ENCODE data around the gene OR4S2. TPM values are rescaled to one million over a fixed set of nuclear protein-coding genes. Genes with fewer than 3 reads are reported as not detected.

OR4S2 gene
- polyA plus RNA-seq, 1 donor (not counting 4 experiments of a cell fraction or from before 2014, with no cell fraction given) = not detected

GRCh38 chr11:55652560-55652959, 4.4 kb downstream of the OR4S2 start:
- Histone ChIP-seq H3K27ac (ENCODE audit: control insufficient read depth, insufficient read depth, low read length) (no peak overlapping the region), H3K9me3 (ENCODE audit: control insufficient read depth, low read depth, low read length) (no peaks in the 10 kb centered on the region), H2AFZ (ENCODE audit: control insufficient read depth, low read length) (no peak overlapping the region), H4K20me1 (ENCODE audit: control insufficient read depth, extremely low read depth, insufficient read depth, low read length) (no peaks in the 10 kb centered on the region), H3K4me2 (ENCODE audit: control insufficient read depth, extremely low read depth, insufficient read depth, low read depth, low read length) (no peak overlapping the region), H3K4me1 (ENCODE audit: control insufficient read depth, extremely low read depth, insufficient read depth, low read length) (no peaks in the 10 kb centered on the region), H3K27me3 (ENCODE audit: control insufficient read depth, extremely low read depth, insufficient read depth, low read length) (no peaks in the 10 kb centered on the region), H3K4me3 (ENCODE audit: control insufficient read depth in 2 of 3, extremely low read depth in 1 of 3, insufficient read depth in 2 of 3, low read depth in 1 of 3, low read length in 3 of 3) (no peak overlapping the region), H3K36me3 (ENCODE audit: control insufficient read depth in 2 of 2, extremely low read depth in 1 of 2, insufficient read depth in 2 of 2, low read length in 2 of 2) (no peaks in the 10 kb centered on the region), H3K9me1 (ENCODE audit: control insufficient read depth, extremely low read depth, insufficient read depth, low read length) (no peaks in the 10 kb centered on the region), H3K9ac (ENCODE audit: control insufficient read depth, extremely low read depth, insufficient read depth, low read length) (no peak overlapping the region), H3K79me2 (ENCODE audit: control insufficient read depth, insufficient read depth, low read length) (no peaks in the 10 kb centered on the region)
- dilution Hi-C loops (cut with MboI; ENCODE audit: extremely low pct_ligation_motif_present, low sequenced_read_pairs) = no loop called here
- TF ChIP-seq CTCF (optimal IDR thresholded peaks at IDR 0.05 in 1 of 3, IDR thresholded peaks at IDR 0.05 in 1 of 3, conservative IDR thresholded peaks at IDR 0.05 in 1 of 3; ENCODE audit: extremely low read depth in 1 of 3, insufficient read depth in 2 of 3, low read length in 3 of 3) = no peak
- TF ChIP-seq EZH2 (IDR thresholded peaks at IDR 0.05; ENCODE audit: low read length) = no peak
- FAIRE-seq = no peak
- no peak for DNase-seq (ENCODE audit: low read depth, low spot score)

- no peak overlapping the region for H3K9ac ChIP-seq (ENCODE audit: control insufficient read depth, extremely low read depth, insufficient read depth, low read length)
- FAIRE-seq (no peak), DNase-seq (ENCODE audit: low read depth, low spot score) (no peak)
- no peak overlapping the region for H3K27ac ChIP-seq (ENCODE audit: control insufficient read depth, insufficient read depth, low read length)
- no peaks in the 10 kb centered on the region for H3K9me1 ChIP-seq (ENCODE audit: control insufficient read depth, extremely low read depth, insufficient read depth, low read length)
- H2AFZ ChIP-seq (ENCODE audit: control insufficient read depth, low read length) = no peak overlapping the region
- H3K36me3 ChIP-seq (ENCODE audit: control insufficient read depth in 2 of 2, extremely low read depth in 1 of 2, insufficient read depth in 2 of 2, low read length in 2 of 2) = no peaks in the 10 kb centered on the region
- H3K27me3 ChIP-seq (ENCODE audit: control insufficient read depth, extremely low read depth, insufficient read depth, low read length) = no peaks in the 10 kb centered on the region
- TF ChIP-seq EZH2 (IDR thresholded peaks at IDR 0.05; ENCODE audit: low read length) = no peak
- TF ChIP-seq CTCF (optimal IDR thresholded peaks at IDR 0.05 in 1 of 3, IDR thresholded peaks at IDR 0.05 in 1 of 3, conservative IDR thresholded peaks at IDR 0.05 in 1 of 3; ENCODE audit: extremely low read depth in 1 of 3, insufficient read depth in 2 of 3, low read length in 3 of 3) = no peak
- H3K4me1 ChIP-seq (ENCODE audit: control insufficient read depth, extremely low read depth, insufficient read depth, low read length) = no peaks in the 10 kb centered on the region
- H3K79me2 ChIP-seq (ENCODE audit: control insufficient read depth, insufficient read depth, low read length) = no peaks in the 10 kb centered on the region
- H4K20me1 ChIP-seq (ENCODE audit: control insufficient read depth, extremely low read depth, insufficient read depth, low read length) = no peaks in the 10 kb centered on the region
- H3K9me3 ChIP-seq (ENCODE audit: control insufficient read depth, low read depth, low read length) = no peaks in the 10 kb centered on the region
- H3K4me3 ChIP-seq (ENCODE audit: control insufficient read depth in 2 of 3, extremely low read depth in 1 of 3, insufficient read depth in 2 of 3, low read depth in 1 of 3, low read length in 3 of 3) = no peak overlapping the region
- H3K4me2 ChIP-seq (ENCODE audit: control insufficient read depth, extremely low read depth, insufficient read depth, low read depth, low read length) = no peak overlapping the region
- dilution Hi-C loops (cut with MboI; ENCODE audit: extremely low pct_ligation_motif_present, low sequenced_read_pairs) = no loop called here
Measured at GRCh38 chr11:55655096-55655495, 7.0 kb downstream of the OR4S2 start.

Measured in keratinocyte (primary cell).